Stomach (tissue), 9 donors: ENCODE data around the gene SCN10A. TPM values are rescaled to one million over a fixed set of nuclear protein-coding genes. Genes with fewer than 3 reads are reported as not detected.

Source experiments
- DNase-seq, 2 donors: peaks; one replicate each; pipeline versions ENCODE4 v3.0.0 to v3.0.0-alpha.2; 2013 to 2019
- H3K27ac ChIP-seq, 5 donors: fragments of 200-600 bp in 4 of 5; sonication (generic) in 4 of 5; one replicate each; pipeline ENCODE4 v1.5.1; 2013 to 2019; ENCODE audit warnings: mild to moderate bottlenecking in 1 of 5, moderate library complexity in 1 of 5
- H3K27me3 ChIP-seq, 3 donors: fragments of 200-600 bp; sonication (generic); one replicate each; pipeline ENCODE4 v1.5.1; 2017 to 2019; ENCODE audit warnings: mixed run types in 1 of 3
- H3K36me3 ChIP-seq, 4 donors: fragments of 200-600 bp; sonication (generic); 1 replicate in 3 of 4; 2 replicates in 1 of 4; pipeline ENCODE4 v1.5.1; 2016 to 2019
- H3K4me1 ChIP-seq, 4 donors: fragments of 200-600 bp; sonication (generic); one replicate each; pipeline ENCODE4 v1.5.1; 2016 to 2019
- H3K4me3 ChIP-seq, 4 donors: fragments of 200-600 bp; sonication (generic) in 3 of 4; one replicate each; pipeline ENCODE4 v1.5.1; 2016 to 2019; ENCODE audit warnings: mild to moderate bottlenecking in 1 of 4
- H3K9me3 ChIP-seq, 4 donors: fragments of 200-600 bp; sonication (generic); one replicate each; pipeline ENCODE4 v1.5.1; 2016 to 2019
- CTCF ChIP-seq, 7 experiments: fragments of 450-650 bp in 4 of 7; fragments of 200-600 bp in 3 of 7; sonication (generic) in 3 of 7; IDR thresholded peaks; one replicate each; pipeline ENCODE4 v1.5.1; 2016 to 2019; ENCODE audit warnings: antibody characterized with exemption in 7 of 7, control low read depth in 2 of 7, mild to moderate bottlenecking in 1 of 7
- EP300 ChIP-seq: sonication (generic); formaldehyde crosslinking; IDR thresholded peaks from one replicate; pipeline ENCODE4 v1.6.1; 2017; ENCODE audit warnings: antibody characterized with exemption
- POLR2A ChIP-seq, 4 donors: fragments of 450-650 bp; IDR thresholded peaks; one replicate each; pipeline ENCODE4 v1.6.1; 2016; ENCODE audit warnings: antibody characterized with exemption in 4 of 4, control low read depth in 2 of 4, mild to moderate bottlenecking in 1 of 4, moderate library complexity in 1 of 4
- POLR2AphosphoS5 ChIP-seq, 3 donors: sonication (generic); formaldehyde crosslinking; IDR thresholded peaks; one replicate each; pipeline ENCODE4 v1.6.1; 2016; ENCODE audit warnings: antibody characterized with exemption in 3 of 3
- WGBS, 5 donors: extraction: QIAGEN DNeasy Blood & Tissue Kit in 3 of 5; methylation state at CpG; one replicate each; pipeline versions ENCODE4 v1.1.5 to v1.1.7; 2013 to 2018; 5-methylcytosine and 5-hydroxymethylcytosine counted together
- intact Hi-C: fragments of 100-400 bp; cut with DNase I; formaldehyde crosslinking; loops from one replicate; pipeline ENCODE4 v1.15.1; 2023; ENCODE audit warnings: low total_unique reads
- polyA plus RNA-seq, 3 donors: library from polyadenylated mRNA; stranded (reverse); fragments of 200-250 nt; gene quantifications; one replicate each; pipeline ENCODE4 v1.2.3, GENCODE V29; 2013
- total RNA-seq, 5 donors: library from RNA; depleted of rRNA; stranded (reverse); fragments of >200 nt; gene quantifications; one replicate each; pipeline versions ENCODE4 v1.1.0 to v1.2.3, GENCODE V29; 2014 to 2016
- donor health status: healthy with polysubstance abuse.
- donor health status: Bipolar disorder and iron deficiency.
- donor health status: healthy.

The SCN10A gene
- total and polyA plus RNA-seq, 8 donors, result not detected

GRCh38 chr3:38717355-38718240, 98.4 kb downstream of the SCN10A start:
- intact Hi-C loops, result no loop called here
- H3K4me3 ChIP-seq, result no peak overlapping the region
- TF ChIP-seq POLR2AphosphoS5 (IDR thresholded peaks at IDR 0.05), result no peak
- no peak for TF ChIP-seq EP300
- TF ChIP-seq POLR2A (IDR thresholded peaks at IDR 0.05), result no peak
- TF ChIP-seq CTCF (IDR thresholded peaks at IDR 0.05), result no peak
- DNase-seq, result no peak
- WGBS, 5 donors, result 69 to 83% (median 75%) methylated on average over 5 of the region's 5 CpGs
- no peaks in the 10 kb centered on the region for H3K4me1 ChIP-seq
- no peak overlapping the region for H3K27ac ChIP-seq
- H3K36me3 ChIP-seq, result no peaks in the 10 kb centered on the region
- H3K27me3 ChIP-seq, result peaks cover 0 to 10% (median 3%) of the 10 kb centered on the region in 3 donors
- no peaks in the 10 kb centered on the region for H3K9me3 ChIP-seq

DNA sequence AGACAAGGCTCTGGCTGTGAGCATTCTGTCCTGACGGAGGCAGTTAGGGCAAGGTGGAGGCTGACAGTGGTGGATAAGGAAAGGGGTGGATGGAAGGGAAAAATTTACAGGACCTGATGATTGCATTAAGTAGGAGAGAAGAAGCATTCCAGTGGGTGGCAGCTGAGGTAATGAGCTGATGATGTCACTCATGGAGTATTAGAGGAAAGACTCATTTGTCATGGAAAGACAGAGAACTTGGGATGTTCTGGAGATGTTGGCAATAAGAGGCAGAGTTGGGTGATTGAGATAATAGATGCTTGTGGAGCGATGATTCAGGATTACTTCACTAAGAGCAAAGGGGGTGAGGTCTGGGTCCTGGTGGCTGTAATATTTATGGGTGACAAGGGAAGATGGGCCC, 102.9 kb downstream of the SCN10A start:
- H3K4me3 ChIP-seq, result no peak overlapping the region
- intact Hi-C loops, result no loop called here
- H3K27ac ChIP-seq, result no peak overlapping the region
- no peak for DNase-seq
- TF ChIP-seq EP300, result no peak
- TF ChIP-seq POLR2A (IDR thresholded peaks at IDR 0.05), result no peak
- TF ChIP-seq CTCF (IDR thresholded peaks at IDR 0.05), result no peak
- no peak for TF ChIP-seq POLR2AphosphoS5 (IDR thresholded peaks at IDR 0.05)
- no peaks in the 10 kb centered on the region for H3K9me3 ChIP-seq
- no peaks in the 10 kb centered on the region for H3K4me1 ChIP-seq
- no peaks in the 10 kb centered on the region for H3K27me3 ChIP-seq
- no peaks in the 10 kb centered on the region for H3K36me3 ChIP-seq
- WGBS, 5 donors, result 85 to 91% (median 87%) methylated on average over 2 of the region's 2 CpGs

DNA sequence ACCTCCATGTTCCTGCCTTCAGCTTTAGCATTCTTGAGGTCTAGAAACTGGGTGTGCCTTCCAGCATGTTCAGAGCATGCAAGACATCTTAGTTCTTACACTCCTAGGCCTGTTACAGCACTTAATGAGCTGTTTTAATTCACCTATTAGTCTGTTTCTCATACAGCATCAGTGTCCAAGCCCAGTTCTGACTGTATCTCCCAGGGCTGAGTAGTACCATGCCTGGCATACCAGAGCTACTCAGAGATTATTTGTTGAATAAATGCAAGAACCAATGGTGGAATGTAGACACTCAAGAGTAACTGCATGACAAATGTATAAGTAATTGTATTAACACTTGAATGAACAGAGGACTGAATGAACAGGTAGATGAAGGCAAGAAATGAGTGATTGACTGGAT, 104.7 kb downstream of the SCN10A start:
- intact Hi-C loops, result no loop called here
- Histone ChIP-seq H3K27me3 (no peaks in the 10 kb centered on the region), H3K4me1 (no peaks in the 10 kb centered on the region), H3K9me3 (no peaks in the 10 kb centered on the region), H3K36me3 (no peaks in the 10 kb centered on the region), H3K27ac (no peak overlapping the region), H3K4me3 (no peak overlapping the region)
- no peak for DNase-seq
- no peak for TF ChIP-seq CTCF (IDR thresholded peaks at IDR 0.05)
- TF ChIP-seq POLR2A (IDR thresholded peaks at IDR 0.05), result no peak
- TF ChIP-seq POLR2AphosphoS5 (IDR thresholded peaks at IDR 0.05), result no peak
- no peak for TF ChIP-seq EP300

DNA sequence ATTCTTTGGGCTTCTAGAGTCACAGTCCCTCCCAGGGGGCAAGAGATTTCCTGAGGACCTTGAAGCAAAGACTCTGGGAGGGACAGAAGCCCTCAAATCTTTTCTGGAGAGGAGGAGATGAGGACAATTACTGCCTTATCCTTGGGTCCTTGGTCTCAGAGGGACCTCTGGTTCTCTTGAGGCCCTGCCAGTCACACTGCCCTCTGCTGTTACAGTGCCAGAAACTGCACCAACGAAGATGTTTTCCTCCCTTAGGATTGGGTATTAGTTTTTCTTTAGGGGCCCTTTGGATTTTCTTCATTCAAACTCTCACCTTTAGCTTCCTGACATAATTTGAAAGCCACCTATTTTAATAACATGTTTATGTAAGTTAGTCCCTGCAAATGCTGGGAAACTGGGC, 108.3 kb downstream of the SCN10A start:
- no peaks in the 10 kb centered on the region for H3K9me3 ChIP-seq
- H3K36me3 ChIP-seq, result no peaks in the 10 kb centered on the region
- intact Hi-C loops, result no loop called here
- no peak overlapping the region for H3K4me3 ChIP-seq
- no peaks in the 10 kb centered on the region for H3K27me3 ChIP-seq
- H3K4me1 ChIP-seq, result no peaks in the 10 kb centered on the region
- no peak for DNase-seq
- H3K27ac ChIP-seq, result no peak overlapping the region
- TF ChIP-seq EP300 (no peak), POLR2AphosphoS5 (IDR thresholded peaks at IDR 0.05) (no peak), CTCF (IDR thresholded peaks at IDR 0.05) (no peak)
- WGBS, 5 donors, result 0 to 12% (median 4%) methylated on average over 1 of the region's 1 CpG
